PFSK-1 (cell line): ENCODE results near the gene PRSS35.

ENCODE experiments used
- FOXP2 ChIP-seq: optimal IDR thresholded peaks from 2 replicates; pipeline ENCODE3; 2011; ENCODE audit warnings: borderline replicate concordance, control low read depth, inconsistent platforms; ENCODE audit not compliant: insufficient read depth; ENCODE audit errors: extremely low read length, extremely low read depth
- POLR2AphosphoS5 ChIP-seq: IDR thresholded peaks from 2 replicates; pipeline ENCODE4 v1.6.1; 2012; ENCODE audit warnings: low read depth, mild to moderate bottlenecking, control low read depth, low read length, moderate library complexity
- SIN3A ChIP-seq: IDR thresholded peaks from 2 replicates; pipeline ENCODE4 v1.6.1; 2012; ENCODE audit warnings: mild to moderate bottlenecking, low read length, moderate library complexity, borderline replicate concordance; ENCODE audit not compliant: insufficient read depth
- TAF1 ChIP-seq: IDR thresholded peaks from 2 replicates; pipeline ENCODE4 v1.6.1; 2012; ENCODE audit warnings: low read length, control low read depth, borderline replicate concordance; ENCODE audit not compliant: insufficient read depth
- TF ChIP-seq, protein P1 (sequence below), 2 experiments: IDR thresholded peaks; 2 replicates each; pipeline versions ENCODE4 v1.6.1 to v1.8.0; 2011 to 2012; ENCODE audit warnings: low read depth in 2 of 2, low read length in 2 of 2, control low read depth in 1 of 2, inconsistent platforms in 1 of 2, mild to moderate bottlenecking in 1 of 2, moderate library complexity in 1 of 2; ENCODE audit not compliant: insufficient read depth in 1 of 2

The PRSS35 gene

DNA sequence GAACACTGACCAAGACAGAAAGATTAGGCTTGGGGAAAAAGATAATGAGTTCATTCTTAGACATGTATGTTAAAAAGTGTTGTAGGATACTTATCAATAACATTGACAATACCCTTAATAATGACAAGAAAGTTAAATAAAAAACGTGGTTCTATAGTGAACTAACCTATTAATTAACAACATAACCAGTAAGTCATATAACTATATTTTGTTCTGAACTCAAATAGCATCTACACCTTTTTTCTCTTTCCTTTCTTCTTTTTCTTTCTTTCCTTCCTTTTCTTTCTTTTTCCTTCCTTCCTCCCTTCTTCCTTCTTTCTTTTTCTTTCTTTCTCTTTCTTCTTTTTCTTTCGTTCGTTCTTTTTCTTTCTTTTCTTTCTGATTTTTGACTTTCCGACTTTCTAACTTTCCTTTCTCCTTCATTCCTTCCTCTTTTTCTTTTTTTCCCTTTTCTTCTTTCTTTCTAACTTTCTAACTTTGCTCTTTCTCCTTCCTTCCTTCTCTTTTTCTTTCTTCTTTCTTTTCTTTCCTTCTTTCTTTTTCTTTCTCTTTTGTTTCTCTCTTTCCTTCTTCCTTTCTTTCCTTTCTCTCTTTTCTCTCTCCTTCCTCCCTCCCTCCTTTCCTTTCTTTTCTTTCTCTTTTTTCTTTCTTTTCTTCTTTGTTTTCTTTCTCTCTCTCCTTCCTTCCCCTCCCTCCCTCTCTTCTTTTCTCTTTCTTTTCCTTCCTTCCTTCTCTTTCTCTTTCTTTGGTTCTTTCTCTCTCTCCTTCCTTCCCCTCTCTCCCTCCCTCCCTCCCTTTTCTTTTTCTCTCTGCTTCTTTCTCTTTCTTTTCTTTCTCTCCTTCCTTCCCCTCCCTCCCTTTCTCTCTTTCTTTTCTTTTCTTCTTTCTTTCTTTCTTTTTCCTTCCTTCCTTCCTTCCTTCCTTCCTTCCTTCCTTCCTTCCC lies 24.6 kb downstream of the PRSS35 start:
- TF ChIP-seq POLR2AphosphoS5: no peak
- no peak for TF ChIP-seq SIN3A
- no peak for TF ChIP-seq TAF1
- TF ChIP-seq FOXP2: no peak

DNA sequence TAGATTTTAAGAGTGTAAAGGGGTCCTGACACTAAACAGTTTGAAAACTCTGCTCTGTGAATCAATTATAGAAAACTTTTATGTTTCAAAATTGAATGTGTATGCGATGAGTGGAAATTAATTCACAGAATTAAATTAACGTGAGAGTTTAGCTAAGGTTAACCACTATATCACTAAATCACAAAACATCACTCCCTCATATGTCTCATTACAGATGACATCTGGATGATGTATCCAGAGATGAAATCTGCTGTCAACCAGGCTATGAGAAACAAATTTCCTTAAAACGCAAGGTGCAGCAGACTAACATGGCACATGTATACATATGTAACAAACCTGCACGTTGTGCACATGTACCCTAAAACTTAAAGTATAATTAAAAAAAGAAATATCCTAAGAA lies 27.3 kb downstream of the PRSS35 start:
- TF ChIP-seq FOXP2 (no peak), TAF1 (no peak)
- TF ChIP-seq, protein P1, sequence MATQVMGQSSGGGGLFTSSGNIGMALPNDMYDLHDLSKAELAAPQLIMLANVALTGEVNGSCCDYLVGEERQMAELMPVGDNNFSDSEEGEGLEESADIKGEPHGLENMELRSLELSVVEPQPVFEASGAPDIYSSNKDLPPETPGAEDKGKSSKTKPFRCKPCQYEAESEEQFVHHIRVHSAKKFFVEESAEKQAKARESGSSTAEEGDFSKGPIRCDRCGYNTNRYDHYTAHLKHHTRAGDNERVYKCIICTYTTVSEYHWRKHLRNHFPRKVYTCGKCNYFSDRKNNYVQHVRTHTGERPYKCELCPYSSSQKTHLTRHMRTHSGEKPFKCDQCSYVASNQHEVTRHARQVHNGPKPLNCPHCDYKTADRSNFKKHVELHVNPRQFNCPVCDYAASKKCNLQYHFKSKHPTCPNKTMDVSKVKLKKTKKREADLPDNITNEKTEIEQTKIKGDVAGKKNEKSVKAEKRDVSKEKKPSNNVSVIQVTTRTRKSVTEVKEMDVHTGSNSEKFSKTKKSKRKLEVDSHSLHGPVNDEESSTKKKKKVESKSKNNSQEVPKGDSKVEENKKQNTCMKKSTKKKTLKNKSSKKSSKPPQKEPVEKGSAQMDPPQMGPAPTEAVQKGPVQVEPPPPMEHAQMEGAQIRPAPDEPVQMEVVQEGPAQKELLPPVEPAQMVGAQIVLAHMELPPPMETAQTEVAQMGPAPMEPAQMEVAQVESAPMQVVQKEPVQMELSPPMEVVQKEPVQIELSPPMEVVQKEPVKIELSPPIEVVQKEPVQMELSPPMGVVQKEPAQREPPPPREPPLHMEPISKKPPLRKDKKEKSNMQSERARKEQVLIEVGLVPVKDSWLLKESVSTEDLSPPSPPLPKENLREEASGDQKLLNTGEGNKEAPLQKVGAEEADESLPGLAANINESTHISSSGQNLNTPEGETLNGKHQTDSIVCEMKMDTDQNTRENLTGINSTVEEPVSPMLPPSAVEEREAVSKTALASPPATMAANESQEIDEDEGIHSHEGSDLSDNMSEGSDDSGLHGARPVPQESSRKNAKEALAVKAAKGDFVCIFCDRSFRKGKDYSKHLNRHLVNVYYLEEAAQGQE (IDR thresholded peaks at IDR 0.05; ENCODE audit: insufficient read depth in 1 of 2, low read depth in 2 of 2, low read length in 2 of 2): no peak

DNA sequence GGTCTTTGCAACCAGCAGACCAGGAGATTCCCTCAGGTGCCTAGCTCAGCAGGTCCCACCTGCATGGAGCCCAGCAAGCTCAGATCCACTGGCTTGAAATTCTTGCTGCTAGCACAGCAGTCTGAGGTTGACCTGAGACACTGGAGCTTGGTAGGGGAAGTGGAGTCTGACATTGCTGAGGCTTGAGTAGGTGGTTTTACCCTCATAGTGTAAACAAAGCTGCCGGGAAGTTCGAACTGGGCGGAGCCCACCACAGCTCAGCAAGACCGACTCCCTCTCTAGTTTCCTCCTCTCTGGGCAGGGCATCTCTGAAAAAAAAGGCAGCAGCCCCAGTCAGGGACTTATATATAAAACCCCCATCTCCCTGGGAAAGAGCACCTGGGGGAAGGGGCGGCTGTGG lies 34.3 kb downstream of the PRSS35 start:
- TF ChIP-seq POLR2AphosphoS5 (no peak), SIN3A (no peak), TAF1 (no peak), FOXP2 (no peak)
- TF ChIP-seq, protein P1 (IDR thresholded peaks at IDR 0.05; ENCODE audit: insufficient read depth in 1 of 2, low read depth in 2 of 2, low read length in 2 of 2): no peak

DNA sequence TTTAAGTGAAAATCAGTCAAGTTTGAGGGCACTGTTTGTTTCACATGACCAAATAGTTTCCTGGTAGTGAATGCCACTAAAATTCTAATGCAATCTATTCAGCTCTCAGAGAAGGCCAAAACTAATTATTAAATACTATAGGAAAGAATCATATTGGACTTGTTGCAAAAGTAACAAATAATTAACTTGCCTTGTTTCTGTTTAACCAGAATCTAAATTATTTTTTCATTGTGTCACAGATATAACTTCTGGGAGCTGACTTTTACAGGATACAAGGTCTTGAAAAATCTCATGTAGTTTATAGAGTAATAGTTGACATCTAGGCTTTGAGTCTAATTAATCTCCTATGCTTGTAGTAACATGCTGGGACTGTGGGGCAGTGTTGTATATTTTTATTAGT lies 44.5 kb downstream of the PRSS35 start:
- TF ChIP-seq TAF1 (no peak), FOXP2 (no peak), POLR2AphosphoS5 (no peak), SIN3A (no peak)
- TF ChIP-seq, protein P1 (IDR thresholded peaks at IDR 0.05; ENCODE audit: insufficient read depth in 1 of 2, low read depth in 2 of 2, low read length in 2 of 2): no peak

DNA sequence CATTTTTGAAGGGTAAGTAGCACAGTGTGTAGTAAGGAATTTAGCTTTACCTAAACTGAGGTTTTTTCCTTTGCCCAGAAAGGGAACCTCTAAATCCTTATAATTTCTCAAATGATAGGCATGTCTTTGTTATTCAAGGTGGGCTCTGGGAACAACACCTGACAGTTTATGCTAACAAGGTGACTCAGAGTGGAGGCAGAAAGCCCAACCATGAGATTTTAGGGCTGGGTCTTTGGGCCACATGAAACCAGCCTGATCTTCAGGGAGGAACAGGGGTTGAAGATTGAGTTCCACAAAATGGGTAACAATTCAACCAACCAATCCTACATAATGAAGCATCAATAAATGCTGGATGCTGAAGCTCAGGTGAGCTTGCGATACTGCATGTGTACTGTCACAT lies 46.6 kb downstream of the PRSS35 start:
- no peak for TF ChIP-seq FOXP2
- TF ChIP-seq POLR2AphosphoS5: no peak
- TF ChIP-seq, protein P1 (IDR thresholded peaks at IDR 0.05; ENCODE audit: insufficient read depth in 1 of 2, low read depth in 2 of 2, low read length in 2 of 2): no peak
- TF ChIP-seq SIN3A: no peak
